DMS79 (cell line): Measurements from ENCODE around the gene BRIP1.
"Not testable (repeated sequence)": the region's sequence is repeated elsewhere in the genome, so short reads cannot be mapped to it uniquely, and the experiment has no call there.

Source experiments
- DNase-seq: peaks from one replicate; lab custom pipeline; 2025; lab: John Stamatoyannopoulos, UW

The BRIP1 gene

GRCh38 chr17:61727798-61728197, 135.5 kb downstream of the BRIP1 start:
- not testable (repeated sequence) for DNase-seq

- DNase-seq, result no peak
Measured at GRCh38 chr17:61726977-61727376, 136.4 kb downstream of the BRIP1 start.

- no peak for DNase-seq
Measured at GRCh38 chr17:61724777-61725176, 138.6 kb downstream of the BRIP1 start.

GRCh38 chr17:61723914-61724313, 139.4 kb downstream of the BRIP1 start:
- DNase-seq, result no peak

GRCh38 chr17:61723183-61723582, 140.1 kb downstream of the BRIP1 start:
- no peak for DNase-seq

DNA sequence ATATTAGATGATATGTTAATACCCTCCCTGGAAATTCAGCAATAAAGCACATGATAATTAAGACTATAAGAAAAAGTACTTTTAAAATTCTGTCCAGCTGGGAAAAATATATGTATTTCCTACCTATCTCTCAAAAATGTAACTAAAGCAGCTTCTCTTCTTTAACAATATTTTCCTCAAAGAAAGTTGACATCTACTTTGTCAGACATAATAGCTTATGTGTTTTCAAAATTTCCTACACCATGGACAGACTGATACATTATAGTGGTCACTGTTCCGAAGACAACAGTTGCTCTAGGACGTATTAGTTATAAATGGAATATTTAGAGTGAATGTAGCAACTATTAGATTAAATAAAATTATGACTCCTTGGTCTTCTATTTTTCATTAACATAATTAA, 140.9 kb downstream of the BRIP1 start:
- DNase-seq, result no peak

GRCh38 chr17:61720016-61720795, 143.1 kb downstream of the BRIP1 start:
- no peak for DNase-seq

DNA sequence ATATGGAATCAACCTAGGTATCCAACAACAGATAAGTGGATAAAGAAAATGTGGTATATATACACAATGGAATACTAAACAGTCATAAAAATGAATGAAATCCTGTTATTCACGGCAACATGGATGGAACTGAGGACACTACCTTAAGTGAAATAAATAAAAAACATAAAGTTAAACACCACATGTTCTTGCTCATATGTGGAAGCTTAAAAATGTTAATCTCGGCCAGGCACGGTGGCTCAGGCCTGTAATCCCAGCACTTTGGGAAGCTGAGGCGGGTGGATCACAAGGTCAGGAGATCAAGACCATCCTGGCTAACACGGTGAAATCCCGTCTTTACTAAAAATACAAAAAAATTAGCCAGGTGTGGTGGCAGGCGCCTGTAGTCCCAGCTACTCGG, 144.1 kb downstream of the BRIP1 start:
- not testable (repeated sequence) for DNase-seq

DNA sequence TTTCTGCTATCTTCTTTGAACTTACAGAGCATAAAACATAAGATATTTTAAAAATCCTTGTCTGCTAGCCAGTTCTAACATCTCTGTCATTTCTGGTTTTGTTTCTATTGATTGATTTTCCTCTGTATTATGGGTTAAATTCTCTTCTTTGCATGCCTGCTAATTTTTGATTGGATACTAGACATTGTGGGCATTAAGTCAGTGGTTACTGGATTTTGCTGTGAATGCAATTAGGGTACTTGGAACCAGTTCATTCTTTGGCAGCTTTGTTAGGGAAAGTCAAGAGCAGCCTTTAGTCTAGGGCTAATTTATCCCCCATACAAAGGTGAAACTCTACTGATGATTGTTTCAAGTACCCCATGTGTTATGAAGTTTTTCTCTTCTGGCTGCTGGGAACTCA, 145.3 kb downstream of the BRIP1 start:
- DNase-seq, result no peak

GRCh38 chr17:61717352-61717751, 146.0 kb downstream of the BRIP1 start:
- DNase-seq, result no peak

DNA sequence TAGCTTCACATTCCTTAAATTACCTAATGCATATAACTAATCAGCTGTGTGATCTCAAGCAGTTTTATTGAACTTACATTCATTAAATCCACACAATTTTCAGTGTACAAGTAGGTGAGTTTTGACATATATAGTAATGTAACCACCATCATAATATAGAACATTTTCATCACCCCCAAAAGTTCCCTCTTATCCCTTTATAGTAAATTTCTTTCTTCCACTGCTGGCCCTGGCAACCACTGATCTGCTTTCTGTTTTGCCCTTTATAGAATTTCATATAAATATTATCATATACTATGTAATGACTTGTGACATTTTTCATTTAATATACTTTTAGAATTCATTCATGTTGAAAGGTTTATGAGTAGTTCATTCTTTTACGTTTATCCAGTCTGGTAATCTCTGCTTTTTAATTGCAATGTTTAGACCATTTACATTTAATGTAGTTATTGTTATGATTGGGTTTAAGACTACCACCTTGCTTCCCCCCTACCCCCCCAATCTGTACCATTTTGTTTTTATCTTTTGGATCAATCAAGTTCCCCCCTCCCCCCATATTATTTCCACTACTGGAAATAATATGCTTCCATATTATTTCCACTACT, 147.0 kb downstream of the BRIP1 start:
- no peak for DNase-seq

DNA sequence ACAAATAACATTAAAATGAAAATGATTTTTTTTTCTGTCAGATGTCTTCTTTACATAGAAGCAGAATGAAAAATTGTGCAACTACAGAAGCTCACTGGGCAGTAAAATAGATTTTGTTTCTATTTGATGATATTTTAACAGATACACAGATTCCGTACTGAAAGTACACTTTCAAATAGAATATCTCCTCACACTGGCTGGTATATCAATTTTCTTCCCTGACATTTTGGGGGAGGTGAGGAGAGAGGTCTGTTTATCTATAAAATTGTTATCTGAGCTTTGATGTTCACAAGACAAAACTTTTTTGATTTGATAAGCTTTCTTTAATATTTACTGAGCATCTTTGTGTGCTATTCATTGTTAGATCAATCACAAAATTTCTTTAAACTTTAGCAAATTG, 148.0 kb downstream of the BRIP1 start:
- DNase-seq, result no peak

GRCh38 chr17:61714300-61714699, 149.0 kb downstream of the BRIP1 start:
- no peak for DNase-seq

GRCh38 chr17:61713035-61713434, 150.3 kb downstream of the BRIP1 start:
- no peak for DNase-seq

- no peak for DNase-seq
Measured at GRCh38 chr17:61710546-61710945, 152.8 kb downstream of the BRIP1 start.

DNA sequence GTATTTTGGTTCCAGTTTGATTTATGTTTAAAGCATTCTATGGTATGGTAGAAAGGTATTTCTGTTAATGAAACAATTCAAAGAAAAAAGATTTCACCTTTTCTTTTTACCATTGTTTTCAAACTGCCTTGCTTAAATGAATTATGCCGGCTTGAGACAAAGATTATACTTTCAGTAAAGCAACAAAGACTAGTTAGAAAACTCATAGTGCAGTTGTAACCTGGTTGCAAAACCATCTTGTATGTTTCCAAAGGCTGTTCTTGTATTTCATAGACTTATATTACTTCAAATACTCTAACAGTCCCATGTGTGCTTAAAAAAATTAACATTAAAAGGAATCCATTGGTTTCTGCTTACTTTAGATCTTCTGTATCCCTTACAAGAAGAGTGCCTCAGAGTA, 153.8 kb downstream of the BRIP1 start:
- no peak for DNase-seq

GRCh38 chr17:61704935-61705449, 158.3 kb downstream of the BRIP1 start:
- no peak for DNase-seq

GRCh38 chr17:61702450-61702849, 160.9 kb downstream of the BRIP1 start:
- no peak for DNase-seq

DNA sequence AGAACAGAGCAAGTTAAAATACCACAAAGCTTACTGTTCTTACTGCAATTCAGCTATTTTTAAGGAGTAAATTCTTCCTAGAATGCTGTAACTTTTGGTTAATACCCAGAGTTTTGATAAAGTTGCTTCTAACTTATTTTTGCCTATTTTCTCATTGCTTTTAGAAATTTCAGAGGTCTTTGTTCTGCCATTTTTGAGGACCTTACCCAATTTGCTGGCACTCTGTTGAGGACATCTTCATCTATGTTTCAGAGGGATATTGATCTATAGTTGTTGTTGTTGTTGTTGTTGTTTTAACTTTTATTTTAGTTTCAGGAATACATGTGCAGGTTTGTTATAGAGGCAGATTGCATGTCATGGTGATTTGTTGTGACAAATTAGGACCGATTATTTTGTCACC, 161.3 kb downstream of the BRIP1 start:
- no peak for DNase-seq

DNA sequence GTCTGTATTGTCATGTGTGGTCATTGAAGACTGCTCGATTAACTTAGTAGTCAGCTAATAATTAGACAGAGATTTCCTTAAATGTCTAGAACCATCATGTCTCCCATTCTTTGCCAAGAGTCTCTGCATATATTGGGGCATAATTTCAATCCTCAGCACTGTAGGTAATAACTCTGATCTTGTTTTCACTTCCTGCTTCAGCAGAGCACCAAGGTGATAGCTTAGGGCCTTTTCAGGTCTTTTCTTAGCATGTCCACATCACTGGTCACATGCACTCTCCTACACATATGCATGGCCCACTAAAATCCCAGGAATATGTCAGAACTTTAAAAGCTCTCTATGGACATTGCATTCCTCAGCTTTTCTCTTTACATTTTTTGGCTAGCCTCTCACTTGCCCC, 162.0 kb downstream of the BRIP1 start:
- no peak for DNase-seq

GRCh38 chr17:61700252-61700651, 163.1 kb downstream of the BRIP1 start:
- DNase-seq, result no peak

GRCh38 chr17:61699694-61700093, 163.6 kb downstream of the BRIP1 start:
- DNase-seq, result no peak

DNA sequence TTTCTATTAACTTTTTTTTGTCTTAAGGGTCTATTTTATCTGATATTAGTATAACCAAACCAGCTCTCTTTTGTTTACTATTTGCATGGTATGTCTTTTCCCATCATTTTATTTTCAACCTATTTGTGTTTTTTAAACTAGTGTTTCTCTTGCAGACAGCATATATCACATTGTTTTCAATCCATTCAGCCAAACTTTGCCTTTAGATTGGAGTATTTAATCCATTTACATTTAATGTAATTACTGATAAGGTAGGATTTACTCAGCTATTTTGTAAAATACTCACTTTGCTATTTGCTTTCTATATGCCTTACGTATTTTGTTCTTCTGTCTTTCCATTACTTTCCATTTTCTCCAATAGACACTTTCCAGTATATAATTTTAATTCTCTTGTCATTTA, 164.3 kb downstream of the BRIP1 start:
- DNase-seq, result no peak

DNA sequence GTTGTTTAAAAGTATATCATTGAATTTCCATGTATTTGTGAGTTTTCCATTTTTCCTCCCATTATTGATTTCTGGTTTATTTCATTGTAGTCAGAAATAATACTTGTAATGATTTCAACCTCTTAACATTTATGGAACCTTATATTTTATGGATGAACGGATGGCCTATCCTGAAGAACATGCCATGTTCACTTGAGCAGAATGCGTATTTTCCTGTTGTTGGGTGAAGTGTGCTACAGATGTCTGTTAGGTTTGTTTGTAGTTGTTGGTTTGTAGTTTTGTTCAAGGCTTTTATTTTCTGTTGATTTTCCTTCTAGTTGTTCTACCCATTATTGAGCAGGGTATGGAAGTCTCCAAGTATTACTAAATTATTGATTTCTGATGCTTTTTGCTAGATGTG, 165.1 kb downstream of the BRIP1 start:
- DNase-seq, result no peak
